ENCODE measurements around the gene SYT1.

SYT1 gene

DNA sequence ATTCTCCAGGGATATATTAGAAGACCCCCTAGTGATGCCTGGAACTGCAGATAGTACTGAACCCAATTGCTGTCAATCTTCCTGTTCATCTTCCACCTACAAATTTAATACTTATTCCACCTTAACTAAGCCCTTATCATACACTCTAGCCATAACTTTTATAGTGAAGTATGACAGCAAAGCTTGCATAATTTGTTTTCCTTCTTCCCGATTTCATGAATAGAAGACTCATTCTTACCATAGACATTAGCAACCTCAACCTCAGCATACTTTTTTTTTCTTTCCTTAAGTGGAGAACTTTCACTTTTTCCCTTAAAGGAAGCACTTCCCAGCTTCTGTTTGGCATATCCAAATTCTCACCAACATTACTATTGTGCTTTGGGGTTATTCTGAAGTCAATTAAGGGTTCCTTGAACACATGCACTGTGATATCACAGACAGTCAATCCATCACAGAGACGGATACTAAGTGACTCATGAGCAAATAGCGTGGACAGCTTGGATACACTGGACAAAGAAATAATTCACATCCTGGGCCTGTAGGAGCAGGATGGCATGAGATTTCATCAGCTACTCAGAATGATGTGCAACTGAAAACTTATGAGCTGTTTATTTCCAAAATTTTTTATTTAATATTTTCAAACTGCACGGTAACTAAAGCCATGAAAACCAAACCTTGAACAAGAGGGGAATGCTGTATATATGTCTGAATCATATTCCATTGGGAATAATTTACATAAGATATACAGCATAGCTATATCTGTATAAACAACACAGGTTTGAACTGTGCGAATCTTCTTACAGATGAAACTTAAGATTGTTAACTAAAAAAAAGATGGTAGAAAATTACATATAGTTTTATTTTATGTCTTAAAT lies 63.9 kb downstream of the SYT1 start:
- TF ChIP-seq ZFX (IDR thresholded peaks at IDR 0.05; ENCODE audit: borderline replicate concordance): no peak
- TF ChIP-seq CTCF (IDR thresholded peaks at IDR 0.05): no peak
- no peak overlapping the region for H3K27ac ChIP-seq

GRCh38 chr12:78929075-78929418 lies 64.5 kb downstream of the SYT1 start:
- no peak overlapping the region for H3K27ac ChIP-seq

GRCh38 chr12:78931466-78931990 lies 67.0 kb downstream of the SYT1 start:
- no peak for TF ChIP-seq CTCF (IDR thresholded peaks at IDR 0.05)
- no peak for TF ChIP-seq ZFX (IDR thresholded peaks at IDR 0.05; ENCODE audit: borderline replicate concordance)
- no peak overlapping the region for H3K27ac ChIP-seq

More at GRCh38 chr12:78929075-78929418, 64.5 kb downstream of the SYT1 start:
- TF ChIP-seq CTCF (IDR thresholded peaks at IDR 0.05) (no peak), ZFX (IDR thresholded peaks at IDR 0.05; ENCODE audit: borderline replicate concordance) (no peak)

DNA sequence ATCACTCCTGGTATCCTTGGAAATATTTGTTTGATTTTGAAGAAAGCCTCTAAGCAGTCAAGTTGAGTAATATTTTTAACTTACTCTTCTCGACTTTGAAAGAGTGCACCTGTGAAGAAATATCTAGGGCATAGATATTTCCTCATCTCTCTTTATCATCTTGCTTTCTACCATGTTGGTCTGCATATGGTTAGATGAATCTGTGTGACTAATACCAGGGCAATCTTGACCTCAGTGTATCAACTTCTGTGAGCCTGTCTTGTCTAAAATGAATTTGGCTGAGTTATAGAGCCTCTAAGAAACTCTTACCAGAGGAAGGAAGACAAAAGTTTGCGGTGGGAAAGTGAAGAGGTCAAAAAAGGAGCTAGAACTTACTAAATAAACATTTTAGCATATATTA lies 68.4 kb downstream of the SYT1 start:
- TF ChIP-seq CTCF (IDR thresholded peaks at IDR 0.05): no peak
- TF ChIP-seq ZFX (IDR thresholded peaks at IDR 0.05; ENCODE audit: borderline replicate concordance): no peak
- H3K27ac ChIP-seq: no peak overlapping the region

- TF ChIP-seq CTCF (IDR thresholded peaks at IDR 0.05): no peak
- no peak for TF ChIP-seq ZFX (IDR thresholded peaks at IDR 0.05; ENCODE audit: borderline replicate concordance)
- no peak overlapping the region for H3K27ac ChIP-seq
Observed at GRCh38 chr12:78938341-78939084, 73.9 kb downstream of the SYT1 start.

GRCh38 chr12:78949532-78949931 lies 85.0 kb downstream of the SYT1 start:
- H3K27ac ChIP-seq: no peak overlapping the region
- no peak for TF ChIP-seq CTCF (IDR thresholded peaks at IDR 0.05)
- no peak for TF ChIP-seq ZFX (IDR thresholded peaks at IDR 0.05; ENCODE audit: borderline replicate concordance)

Data from 22Rv1 (cell line).